GM19452 (cell line): ENCODE data around the gene PPARG.
A peak's percentile ranks its signal among the peaks of the same experiment; 100 is the strongest.
"Not testable (repeated sequence)": the region's sequence is repeated elsewhere in the genome, so short reads cannot be mapped to it uniquely, and the experiment has no call there.

Experiments used
- ATAC-seq: cut with Tn5 transposase; IDR thresholded peaks from one replicate; pipeline ENCODE4 v1.9.1; 2021; ENCODE audit not compliant: unreplicated experiment

The PPARG gene

DNA sequence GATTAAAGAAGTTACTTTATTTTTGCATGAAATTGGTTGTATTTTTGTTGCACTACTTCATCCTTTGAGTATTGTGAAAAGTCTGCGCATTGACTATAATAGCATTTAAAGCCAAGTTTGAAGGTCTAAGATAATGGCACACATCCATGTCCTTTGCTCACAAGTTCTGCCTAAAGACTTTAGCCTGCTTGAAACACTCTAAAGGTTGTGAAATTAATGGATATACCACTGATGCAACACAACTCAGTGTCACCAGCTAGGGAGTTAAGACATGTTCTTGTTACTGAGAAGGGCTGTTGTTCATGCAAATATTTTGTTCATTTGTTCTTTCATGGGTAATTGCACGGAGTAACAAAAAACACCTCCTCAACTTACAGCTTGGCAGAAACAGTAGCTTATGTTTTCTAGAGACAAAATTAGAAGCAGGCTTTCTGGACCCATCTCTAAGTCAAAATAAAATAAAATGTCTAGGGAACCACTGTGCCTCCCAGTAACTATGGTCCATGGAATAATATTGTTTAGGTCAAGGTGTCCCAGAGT lies 83.9 kb downstream of the PPARG start:
- no peak for ATAC-seq

DNA sequence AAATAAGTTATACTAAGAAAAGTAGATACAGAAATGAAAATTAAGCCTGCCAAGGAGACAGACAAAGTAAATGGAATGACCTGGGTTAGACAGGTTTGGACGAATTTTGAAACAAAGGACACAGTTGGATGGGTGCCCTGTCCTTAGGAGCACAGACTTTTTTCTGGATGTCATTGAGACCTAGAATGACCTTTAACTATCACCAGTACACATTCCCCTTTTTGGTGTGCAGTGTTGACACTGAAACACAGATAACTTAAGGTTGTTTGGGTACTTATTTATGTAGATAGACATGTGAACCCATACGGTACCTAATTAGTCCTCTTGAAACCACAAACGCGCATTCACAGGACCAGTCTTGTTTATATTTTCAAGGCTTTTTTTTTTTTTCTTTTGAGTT lies 86.7 kb downstream of the PPARG start:
- ATAC-seq: no peak

DNA sequence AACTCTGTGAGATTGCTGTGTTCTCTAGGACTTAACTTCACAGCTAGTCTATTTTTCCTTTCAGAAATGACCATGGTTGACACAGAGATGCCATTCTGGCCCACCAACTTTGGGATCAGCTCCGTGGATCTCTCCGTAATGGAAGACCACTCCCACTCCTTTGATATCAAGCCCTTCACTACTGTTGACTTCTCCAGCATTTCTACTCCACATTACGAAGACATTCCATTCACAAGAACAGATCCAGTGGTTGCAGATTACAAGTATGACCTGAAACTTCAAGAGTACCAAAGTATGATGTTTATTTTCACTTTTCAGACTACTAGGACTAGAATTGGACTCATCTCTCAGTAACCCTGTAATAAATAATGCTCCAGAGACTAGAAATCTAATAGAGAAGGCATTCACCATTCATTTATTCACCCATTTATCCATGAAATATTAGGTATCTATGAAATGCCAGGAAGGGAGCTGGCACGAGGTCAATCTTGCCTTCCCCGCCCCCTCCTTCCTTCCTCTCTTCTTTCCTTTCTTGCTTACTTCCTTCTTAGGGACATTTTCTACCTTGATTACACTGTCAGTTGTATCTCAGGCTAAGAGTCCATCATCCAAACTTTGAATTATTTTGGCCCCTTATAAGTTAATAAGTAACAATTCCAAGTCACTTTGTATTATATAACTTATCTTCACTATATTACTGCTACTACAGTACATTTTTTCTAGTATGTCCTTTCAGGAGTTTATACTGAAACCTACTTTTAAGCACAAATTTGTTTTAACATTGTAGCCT lies 91.0 kb downstream of the PPARG start:
- no peak for ATAC-seq

DNA sequence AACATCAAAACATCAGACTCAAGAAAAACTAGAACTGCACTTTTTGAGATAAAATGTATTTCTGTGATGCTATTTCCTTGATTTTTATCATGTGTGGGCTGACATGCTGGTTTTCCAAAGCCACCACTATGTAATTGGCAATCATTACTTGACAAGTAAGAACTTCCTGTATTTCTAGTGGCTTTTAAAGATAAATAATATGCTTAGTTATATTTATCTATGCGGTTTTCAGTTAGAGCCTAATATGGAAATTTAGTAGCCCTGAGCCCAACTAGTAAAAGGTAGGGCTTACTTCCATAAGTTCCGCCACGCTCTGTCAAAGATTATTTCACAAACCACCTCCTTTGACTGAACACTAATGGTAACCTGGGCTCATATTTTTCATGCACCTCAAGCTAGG lies 91.6 kb downstream of the PPARG start:
- no peak for ATAC-seq

DNA sequence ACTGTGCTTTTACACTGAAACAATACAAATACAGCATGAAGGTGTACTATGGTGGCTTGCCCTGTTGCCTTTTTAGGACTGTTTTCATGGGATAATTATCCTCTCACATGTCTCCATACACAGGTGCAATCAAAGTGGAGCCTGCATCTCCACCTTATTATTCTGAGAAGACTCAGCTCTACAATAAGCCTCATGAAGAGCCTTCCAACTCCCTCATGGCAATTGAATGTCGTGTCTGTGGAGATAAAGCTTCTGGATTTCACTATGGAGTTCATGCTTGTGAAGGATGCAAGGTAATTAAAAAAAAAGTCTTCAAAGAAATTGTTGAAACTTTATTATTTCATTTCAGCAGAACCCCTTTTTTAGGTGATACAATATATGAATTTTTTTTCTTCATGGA lies 92.3 kb downstream of the PPARG start:
- ATAC-seq: no peak

DNA sequence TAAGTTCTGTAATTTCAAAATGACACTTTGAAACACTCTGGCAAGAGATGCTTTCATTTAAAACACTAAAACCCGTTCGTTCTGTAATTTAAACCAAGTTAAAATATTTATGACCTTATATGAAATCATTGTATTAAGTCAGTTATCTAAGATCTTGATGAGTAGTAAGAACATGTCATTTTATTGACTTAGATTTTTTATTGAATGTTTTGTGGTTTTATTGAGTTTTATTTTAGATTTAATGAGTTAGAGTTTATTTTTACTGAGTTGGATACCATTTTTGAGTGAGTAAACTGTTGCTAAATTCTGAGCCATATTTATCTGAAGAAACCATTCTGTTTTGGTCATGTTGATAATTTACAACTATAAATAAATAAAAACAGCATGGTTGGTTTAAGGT lies 94.3 kb downstream of the PPARG start:
- ATAC-seq: no peak

DNA sequence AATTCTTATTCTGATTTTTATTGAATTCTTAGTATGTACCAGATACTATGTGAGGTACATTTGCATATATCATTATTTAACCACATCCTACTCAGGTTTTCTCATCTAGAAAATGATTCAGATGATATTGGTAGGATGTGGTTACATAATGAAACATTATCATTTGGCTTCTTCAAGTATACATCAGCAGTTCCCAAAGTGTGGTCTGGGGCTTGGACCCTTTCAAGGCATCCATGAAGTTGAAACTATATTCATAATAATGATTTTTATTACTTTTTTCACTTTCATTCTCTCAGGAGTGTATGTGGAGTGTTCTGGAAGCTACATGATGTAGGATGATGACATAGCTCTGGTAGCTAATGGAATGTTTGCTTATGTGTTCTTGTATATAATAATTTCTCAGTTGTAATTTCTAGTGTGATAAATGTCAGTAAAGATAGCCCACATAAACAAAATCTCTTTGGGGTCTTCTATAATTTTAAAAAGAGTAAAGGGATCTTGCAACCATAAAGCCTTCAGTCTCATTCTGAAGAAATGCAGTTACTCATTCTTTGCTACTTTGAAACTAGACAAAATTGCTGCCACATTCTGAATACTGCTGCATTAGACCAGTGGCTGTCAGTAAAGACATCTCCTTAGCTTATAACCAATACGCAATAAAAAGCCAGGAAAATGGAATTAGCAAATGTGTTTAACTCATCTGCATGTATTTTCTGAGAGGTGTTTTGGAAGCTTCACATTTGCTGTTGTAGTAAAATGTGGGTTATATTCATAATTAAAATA lies 95.8 kb downstream of the PPARG start:
- no peak for ATAC-seq

DNA sequence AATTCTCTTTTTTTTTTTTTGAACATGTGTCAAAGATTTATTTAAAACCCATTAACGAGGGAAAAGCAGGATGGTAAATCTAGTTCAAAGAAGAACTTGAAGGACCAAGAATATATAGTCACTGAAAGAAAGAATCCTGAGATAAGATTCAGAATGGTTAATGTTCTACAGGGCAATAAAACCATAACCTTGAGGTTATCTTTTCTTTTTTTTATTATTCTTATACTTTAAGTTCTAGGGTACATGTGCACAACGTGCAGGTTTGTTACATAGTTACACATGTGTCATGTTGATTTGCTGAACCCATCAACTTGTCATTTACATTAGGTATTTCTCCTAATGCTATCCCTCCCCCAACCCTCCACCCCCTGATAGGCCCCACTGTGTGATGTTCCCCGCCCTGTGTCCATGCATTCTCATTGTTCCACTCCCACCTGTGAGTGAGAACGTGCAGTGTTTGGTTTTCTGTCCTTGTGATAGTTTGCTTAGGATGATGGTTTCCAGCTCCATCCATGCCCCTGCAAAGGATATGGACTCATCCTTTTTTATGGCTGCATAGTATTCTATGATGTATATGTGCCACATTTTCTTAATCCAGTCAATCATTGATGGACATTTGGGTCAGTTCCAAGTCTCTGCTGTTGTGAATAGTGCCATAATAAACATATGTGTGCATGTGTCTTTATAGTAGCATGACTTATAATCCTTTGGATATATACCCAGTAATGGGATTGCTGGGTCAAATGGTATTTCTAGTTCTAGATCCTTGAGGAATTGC lies 97.8 kb downstream of the PPARG start:
- ATAC-seq: not testable (repeated sequence)

DNA sequence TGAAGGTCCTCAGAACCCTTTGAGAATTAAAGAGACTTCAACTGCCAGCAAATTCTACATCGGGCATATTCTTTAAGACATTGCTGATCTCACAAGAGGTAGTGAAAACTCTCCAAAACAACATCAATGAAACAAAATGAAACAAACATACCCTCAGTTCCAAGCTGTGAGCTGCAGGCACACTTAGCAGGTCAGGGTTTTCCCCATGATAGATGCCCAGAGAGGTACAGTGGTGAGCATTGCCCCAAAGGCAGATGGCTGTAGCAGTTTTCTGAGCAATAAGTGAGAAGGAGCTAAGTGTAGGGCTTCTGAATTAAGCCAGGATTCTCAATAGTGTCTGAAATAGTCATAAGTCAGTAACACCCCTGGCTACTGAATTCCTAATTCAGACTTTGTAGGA lies 99.3 kb downstream of the PPARG start:
- no peak for ATAC-seq

DNA sequence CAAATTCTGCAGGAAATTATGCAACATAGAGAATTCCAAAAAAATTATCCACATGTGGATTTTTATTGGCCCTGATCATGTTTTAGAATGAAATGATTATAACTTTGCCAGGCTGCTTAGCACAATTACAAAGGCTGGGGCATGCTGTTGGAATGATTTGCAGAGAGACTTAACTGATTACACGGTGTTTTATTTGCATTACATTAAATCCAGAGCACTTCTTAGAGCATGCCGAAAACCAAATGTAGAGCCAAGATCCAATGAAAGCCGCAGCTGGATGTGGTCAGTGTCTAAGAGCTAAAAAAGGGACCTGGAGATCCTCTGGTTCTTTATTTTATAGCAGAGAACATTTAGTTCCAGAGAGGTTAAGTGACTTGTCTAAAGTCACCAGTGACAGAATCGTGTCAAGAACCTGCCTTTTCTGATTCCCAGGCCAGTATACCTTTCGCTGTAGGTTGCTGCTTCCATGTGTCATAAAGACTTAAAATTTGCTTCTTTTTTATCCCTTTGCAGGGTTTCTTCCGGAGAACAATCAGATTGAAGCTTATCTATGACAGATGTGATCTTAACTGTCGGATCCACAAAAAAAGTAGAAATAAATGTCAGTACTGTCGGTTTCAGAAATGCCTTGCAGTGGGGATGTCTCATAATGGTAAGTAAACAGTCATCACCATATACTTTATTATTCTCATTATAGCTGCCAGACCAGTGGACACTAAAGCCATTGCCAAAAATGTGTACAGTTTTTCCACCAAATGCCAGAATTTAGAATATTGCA lies 103.4 kb downstream of the PPARG start:
- ATAC-seq: no peak

DNA sequence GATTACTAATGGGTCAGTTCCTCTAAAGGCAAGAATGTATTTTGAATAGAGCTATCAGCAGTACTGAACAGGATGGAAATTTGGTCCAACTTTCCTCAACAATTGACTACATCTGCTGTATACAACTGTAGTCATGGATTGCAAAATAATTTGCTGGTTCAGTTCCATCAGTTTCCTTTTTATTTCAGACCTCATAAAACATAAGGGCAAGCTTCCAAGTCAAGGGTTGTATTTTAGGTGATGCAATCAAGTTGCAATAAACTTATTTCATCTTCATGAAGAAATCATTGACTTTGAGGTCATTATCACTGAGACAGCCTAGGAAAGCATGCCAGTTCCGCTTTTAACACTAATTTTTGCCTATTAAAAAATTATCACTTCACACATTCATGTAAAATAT lies 105.0 kb downstream of the PPARG start:
- no peak for ATAC-seq

DNA sequence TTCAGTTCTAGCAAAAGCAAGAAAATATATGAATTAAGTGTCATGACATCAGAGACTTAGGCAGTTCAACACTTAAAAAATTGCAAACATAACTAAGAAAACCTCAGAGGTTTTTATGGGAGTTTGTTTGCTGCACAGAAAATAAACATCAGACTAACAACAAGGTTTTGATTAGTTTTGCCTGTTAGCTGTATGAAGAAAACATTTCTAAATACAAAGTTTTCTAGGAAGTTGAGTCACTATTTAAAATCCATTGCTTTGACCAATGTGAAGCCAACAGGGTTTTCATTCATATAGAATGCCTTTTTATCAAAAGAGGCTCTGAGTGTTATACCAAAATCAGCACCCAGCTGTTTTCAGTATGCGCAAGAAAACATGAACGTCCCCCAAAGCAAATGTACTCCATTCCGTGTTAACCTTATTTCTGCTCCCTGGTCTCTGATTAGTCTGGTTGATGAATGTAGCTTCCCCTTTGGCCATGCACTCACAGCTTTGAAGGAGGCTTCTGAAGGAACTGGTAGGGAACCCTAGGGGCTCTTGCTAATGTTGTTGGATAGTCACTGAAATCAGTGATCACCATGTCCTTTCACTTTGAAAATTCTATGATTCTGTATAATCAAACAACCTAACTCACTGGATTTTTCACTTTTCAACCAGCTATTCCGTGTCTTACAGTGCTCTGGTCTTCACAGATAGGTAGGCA lies 105.8 kb downstream of the PPARG start:
- peak; percentile 17 for ATAC-seq

DNA sequence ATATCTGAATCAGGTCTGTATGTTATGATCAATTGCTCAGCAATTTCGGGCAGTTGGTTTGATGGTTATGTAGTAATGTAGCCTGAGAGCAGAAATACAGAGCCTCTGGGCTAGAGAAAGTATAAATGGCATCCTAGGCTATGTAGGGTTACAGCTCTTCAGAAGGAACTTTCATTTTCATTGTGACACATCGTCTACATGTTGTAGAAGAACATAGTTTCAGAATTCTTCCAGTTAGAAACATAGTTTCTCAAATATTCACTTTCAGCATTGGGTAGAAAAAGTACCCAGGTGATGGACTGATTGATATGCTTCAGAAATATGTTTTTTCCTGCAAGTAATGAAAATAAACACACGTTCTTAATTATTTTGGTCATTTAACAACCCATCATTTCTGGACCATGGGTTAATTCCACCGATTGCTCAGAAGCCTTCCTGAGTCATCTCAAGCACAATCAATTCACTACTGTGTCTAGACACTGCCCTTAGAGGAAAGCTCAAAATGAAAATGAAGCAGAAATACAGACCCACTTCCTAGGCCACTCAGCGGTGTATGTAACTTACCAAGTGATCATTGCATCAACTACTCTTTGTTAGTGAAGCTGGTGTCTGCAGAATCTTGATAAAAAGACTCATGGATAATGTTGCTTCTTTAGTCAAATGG lies 106.6 kb downstream of the PPARG start:
- ATAC-seq: peak; percentile 96

DNA sequence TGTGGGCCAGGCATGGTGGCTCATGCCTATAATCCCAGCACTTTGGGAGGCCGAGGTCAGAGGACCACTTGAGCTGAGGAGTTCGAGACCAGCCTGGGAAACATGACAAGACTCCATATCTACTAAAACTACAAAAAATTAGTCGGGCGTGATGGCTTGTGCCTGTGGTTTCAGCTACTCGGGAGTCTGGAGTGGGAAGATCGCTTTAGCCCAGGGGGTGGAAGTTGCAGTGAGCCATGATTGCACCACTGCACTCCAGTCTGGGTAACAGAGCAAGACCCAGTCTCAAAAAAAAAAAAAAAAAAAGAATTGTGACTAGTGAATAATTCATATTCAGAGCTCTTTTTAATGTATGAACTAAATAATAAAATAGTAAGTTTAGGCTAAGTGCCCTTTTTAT lies 107.6 kb downstream of the PPARG start:
- no peak for ATAC-seq

DNA sequence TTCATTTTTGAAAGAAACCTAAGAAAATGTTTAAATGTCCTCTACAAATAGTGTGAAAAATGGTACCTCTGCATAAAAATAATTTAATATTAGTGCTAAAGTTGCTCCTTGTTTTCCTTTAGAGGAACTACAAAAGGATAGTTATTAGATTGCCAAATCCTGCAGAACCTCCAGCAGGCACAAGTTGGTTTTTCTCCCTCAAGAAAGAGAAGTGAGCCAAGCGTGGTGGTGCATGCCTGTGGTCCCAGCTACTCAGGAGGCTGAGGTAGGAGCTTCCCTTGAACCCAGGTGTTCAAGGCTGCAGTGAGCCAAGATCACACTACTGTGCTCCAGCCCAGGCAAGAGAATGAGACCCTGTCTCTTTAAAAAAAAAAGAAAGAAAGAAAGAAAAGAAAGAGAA lies 110.4 kb downstream of the PPARG start:
- no peak for ATAC-seq

DNA sequence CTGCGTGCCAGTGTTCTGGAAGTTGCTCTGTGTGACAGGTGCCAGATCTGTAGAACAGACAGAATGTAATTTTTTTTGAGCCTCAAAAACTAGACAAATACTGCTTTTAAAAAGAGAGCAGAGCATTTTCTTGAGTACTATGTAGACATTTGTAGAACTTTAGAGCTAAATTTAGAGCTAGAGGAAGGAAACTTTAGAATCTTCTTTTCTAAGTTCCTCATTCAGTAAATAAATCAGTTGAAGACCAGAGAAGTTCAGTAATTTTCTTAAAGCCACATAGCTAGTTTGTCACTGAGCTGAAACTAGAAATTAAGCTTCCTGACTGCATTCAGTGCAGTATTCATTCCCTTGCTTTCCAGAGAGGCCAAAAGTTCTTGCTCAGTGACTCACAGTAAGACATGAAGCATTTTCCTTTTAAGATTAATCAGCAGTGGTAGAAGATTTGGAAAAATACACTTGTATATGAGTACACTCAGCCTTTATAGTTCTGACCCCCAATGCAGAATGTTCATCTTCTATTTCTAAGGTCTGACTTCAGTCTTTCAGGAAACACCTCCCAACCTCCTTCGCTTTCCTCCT lies 111.8 kb downstream of the PPARG start:
- no peak for ATAC-seq

DNA sequence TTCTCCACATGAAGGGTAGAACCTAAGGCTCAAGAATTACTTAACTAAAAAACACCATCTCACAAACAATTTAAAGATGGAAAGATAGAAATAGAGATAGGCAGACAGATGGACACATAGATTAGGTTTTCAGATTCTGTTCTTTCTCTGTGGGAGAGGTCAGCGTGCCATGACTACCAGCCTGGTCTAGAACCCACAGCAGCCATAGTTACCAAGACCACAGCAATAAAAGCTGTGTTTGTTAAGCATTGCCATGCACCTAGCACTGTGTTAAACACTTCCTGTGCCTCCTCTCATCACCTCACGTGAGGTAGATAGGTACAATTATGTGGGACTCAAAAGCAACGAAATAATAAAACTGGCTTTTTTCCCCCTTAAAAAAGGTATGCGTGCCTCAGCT lies 112.3 kb downstream of the PPARG start:
- no peak for ATAC-seq

DNA sequence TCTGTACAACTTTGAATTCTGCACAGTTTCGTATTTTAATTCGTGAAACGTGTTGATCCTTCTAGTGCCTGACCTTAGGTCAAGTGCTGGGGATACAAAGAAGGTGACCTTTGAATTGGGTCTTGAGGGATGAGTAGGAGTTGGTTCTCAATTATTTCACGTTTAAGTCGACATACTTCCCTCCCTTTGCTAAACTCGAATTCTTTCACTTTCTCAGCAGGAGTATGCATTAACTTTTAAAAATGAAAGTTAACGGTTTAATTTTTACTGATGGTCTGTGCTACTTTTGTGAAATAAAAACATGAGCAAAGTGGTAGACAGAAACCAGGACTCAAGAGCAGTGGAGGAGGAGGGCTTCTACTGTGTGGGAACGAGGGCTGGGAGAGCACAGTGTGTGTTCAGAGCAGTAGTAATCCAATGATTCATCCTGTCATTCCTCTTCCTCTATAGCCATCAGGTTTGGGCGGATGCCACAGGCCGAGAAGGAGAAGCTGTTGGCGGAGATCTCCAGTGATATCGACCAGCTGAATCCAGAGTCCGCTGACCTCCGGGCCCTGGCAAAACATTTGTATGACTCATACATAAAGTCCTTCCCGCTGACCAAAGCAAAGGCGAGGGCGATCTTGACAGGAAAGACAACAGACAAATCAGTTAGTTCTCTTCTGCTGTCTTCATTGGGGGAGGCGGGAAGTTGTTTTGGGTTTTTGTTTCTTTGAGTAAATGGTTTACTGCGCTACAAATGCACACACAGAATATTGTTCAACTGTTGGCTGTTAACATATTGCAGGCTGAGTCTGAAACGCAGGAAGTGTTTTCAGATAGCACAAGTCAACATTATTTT lies 116.8 kb downstream of the PPARG start:
- no peak for ATAC-seq
